A549 (cell line): ENCODE measurements around the gene GPR108. TPM values are rescaled to one million over a fixed set of nuclear protein-coding genes. Genes with fewer than 3 reads are reported as not detected.

Experiments used
- ATAC-seq, 2 experiments: fragments of 200-7000 bp in 1 of 2; fragments of >200 bp in 1 of 2; cut with Nextera tagmentation in 1 of 2; cut with Tn5 transposase in 1 of 2; 3 replicates each; pipeline versions ENCODE4 v1.8.0 to v1.9.1; 2018 to 2020; ENCODE audit warnings: mild to moderate bottlenecking in 1 of 2, moderate library complexity in 1 of 2
- CTCF ChIA-PET: fragments of 300-600 bp; sonication (Branson Sonifier 250); formaldehyde crosslinking; extraction: SDS; loops from one replicate; lab custom pipeline; 2021; ENCODE audit warnings: antibody characterized with exemption, inconsistent platforms; lab: Yijun Ruan, JAX
- POLR2A ChIA-PET: fragments of 350-600 bp; formaldehyde crosslinking; extraction: SDS; loops from one replicate; lab custom pipeline; 2021; ENCODE audit warnings: antibody characterized with exemption, inconsistent platforms; lab: Yijun Ruan, JAX
- DNase-seq, 2 experiments: peaks; one replicate each; pipeline versions ENCODE4 v3.0.0 to v3.0.0-alpha.2; 2011 to 2016; ENCODE audit warnings: low read depth in 1 of 2, low spot score in 1 of 2
- FAIRE-seq: peaks from 2 replicates; lab custom pipeline; 2011; peaks lifted over from hg19 to GRCh38; lab: Jason Lieb, UNC
- H3K27ac ChIP-seq, 2 experiments: fragments of >200 bp; sonication (Bioruptor Twin); formaldehyde crosslinking; 3 replicates each; pipeline ENCODE4 v1.5.1; 2016 to 2017
- H3K4me1 ChIP-seq: fragments of >200 bp; sonication (Bioruptor Twin); formaldehyde crosslinking; 3 replicates; pipeline ENCODE4 v1.6.1; 2016
- H3K4me2 ChIP-seq: fragments of >200 bp; sonication (Bioruptor Twin); formaldehyde crosslinking; 3 replicates; pipeline ENCODE4 v1.6.1; 2016
- H3K4me3 ChIP-seq: fragments of >200 bp; sonication (Bioruptor Twin); formaldehyde crosslinking; 3 replicates; pipeline ENCODE4 v1.5.1; 2016
- H3K9me3 ChIP-seq: fragments of >200 bp; sonication (Bioruptor Twin); formaldehyde crosslinking; 3 replicates; pipeline ENCODE4 v1.6.1; 2016
- BHLHE40 ChIP-seq: IDR thresholded peaks from 2 replicates; pipeline ENCODE4 v1.6.1; 2012; ENCODE audit warnings: low read depth, low read length, inconsistent platforms
- CEBPB ChIP-seq, 2 experiments: fragments of >200 bp in 1 of 2; sonication (Bioruptor Twin) in 1 of 2; formaldehyde crosslinking in 1 of 2; IDR thresholded peaks; 2 replicates each; pipeline ENCODE4 v1.6.1; 2012 to 2016
- CHD4 ChIP-seq: fragments of 200-600 bp; sonication (generic); IDR thresholded peaks from 2 replicates; pipeline ENCODE4 v1.6.1; 2016; ENCODE audit warnings: antibody characterized with exemption, mild to moderate bottlenecking, borderline replicate concordance
- EHMT2 ChIP-seq: fragments of 200-600 bp; sonication (generic); IDR thresholded peaks from 2 replicates; pipeline ENCODE4 v1.6.1; 2016; ENCODE audit warnings: antibody characterized with exemption, low read depth, mild to moderate bottlenecking, moderate library complexity
- ESRRA ChIP-seq: fragments of 150-350 bp; IDR thresholded peaks from 2 replicates; pipeline ENCODE4 v1.6.1; 2014; ENCODE audit warnings: mild to moderate bottlenecking, low read length, borderline replicate concordance
- FOSB ChIP-seq: fragments of 250-450 bp; sonication (Bioruptor Pico); IDR thresholded peaks from 2 replicates; pipeline ENCODE4 v1.5.0; 2020; ENCODE audit warnings: mild to moderate bottlenecking, moderate library complexity
- FOSL2 ChIP-seq, 2 experiments: fragments of 450-650 bp in 1 of 2; fragments of >200 bp in 1 of 2; sonication (Bioruptor Twin) in 1 of 2; formaldehyde crosslinking; IDR thresholded peaks; 2 replicates each; pipeline versions ENCODE4 v1.5.0 to v1.6.1; 2016 to 2020; ENCODE audit warnings: mild to moderate bottlenecking in 1 of 2, moderate library complexity in 1 of 2
- FOXS1 ChIP-seq: fragments of 250-450 bp; sonication (Bioruptor Pico); IDR thresholded peaks from 2 replicates; pipeline ENCODE4 v1.5.0; 2020; ENCODE audit warnings: mild to moderate bottlenecking, moderate library complexity
- GATA3 ChIP-seq: IDR thresholded peaks from 2 replicates; pipeline ENCODE4 v1.6.1; 2012; ENCODE audit warnings: borderline replicate concordance
- HDAC2 ChIP-seq: fragments of 200-600 bp; sonication (generic); IDR thresholded peaks from 2 replicates; pipeline ENCODE4 v1.6.1; 2016
- HOXB13 ChIP-seq: fragments of 250-450 bp; sonication (Bioruptor Pico); IDR thresholded peaks from 2 replicates; pipeline ENCODE4 v1.5.0; 2020; ENCODE audit warnings: low read depth, mild to moderate bottlenecking, moderate library complexity
- JUN ChIP-seq, 2 experiments: fragments of >200 bp; sonication (Bioruptor Twin); formaldehyde crosslinking; IDR thresholded peaks; 2 replicates in 1 of 2; 3 replicates in 1 of 2; pipeline ENCODE4 v1.6.1; 2016 to 2017
- JUNB ChIP-seq: fragments of >200 bp; sonication (Bioruptor Twin); formaldehyde crosslinking; IDR thresholded peaks from 2 replicates; pipeline ENCODE4 v1.6.1; 2016
- KDM1A ChIP-seq: fragments of 200-600 bp; sonication (generic); IDR thresholded peaks from 2 replicates; pipeline ENCODE4 v1.6.1; 2016; ENCODE audit warnings: low read depth, mild to moderate bottlenecking
- MAZ ChIP-seq: fragments of 150-350 bp; IDR thresholded peaks from 2 replicates; pipeline ENCODE4 v1.6.1; 2014; ENCODE audit warnings: antibody characterized with exemption, low read depth, low read length, borderline replicate concordance
- MYC ChIP-seq: IDR thresholded peaks from 2 replicates; pipeline ENCODE4 v1.6.1; 2012; ENCODE audit warnings: mild to moderate bottlenecking, inconsistent platforms, low read length, improper control_type of control experiment, borderline replicate concordance
- NR3C1 ChIP-seq: fragments of >200 bp; sonication (Bioruptor Twin); formaldehyde crosslinking; IDR thresholded peaks from 3 replicates; pipeline ENCODE4 v1.6.1; 2017
- POLR2AphosphoS2 ChIP-seq: conservative IDR thresholded peaks from 2 replicates; pipeline ENCODE4 v1.6.1; 2012; ENCODE audit warnings: low read length, improper control_type of control experiment, inconsistent platforms
- RARB ChIP-seq: fragments of 250-450 bp; sonication (Bioruptor Pico); IDR thresholded peaks from 2 replicates; pipeline ENCODE4 v1.8.0; 2021; ENCODE audit warnings: mild to moderate bottlenecking, moderate library complexity
- TFCP2L1 ChIP-seq: fragments of 250-450 bp; sonication (Bioruptor Pico); IDR thresholded peaks from 2 replicates; pipeline ENCODE4 v1.5.0; 2021; ENCODE audit warnings: mild to moderate bottlenecking
- ZNF302 ChIP-seq: fragments of 250-450 bp; sonication (Bioruptor Pico); IDR thresholded peaks from 2 replicates; pipeline ENCODE4 v1.9.0; 2021; ENCODE audit warnings: inconsistent platforms, mild to moderate bottlenecking, moderate library complexity
- ZSCAN20 ChIP-seq: fragments of 250-450 bp; sonication (Bioruptor Pico); IDR thresholded peaks from 2 replicates; pipeline ENCODE4 v1.8.0; 2022; ENCODE audit warnings: mild to moderate bottlenecking, moderate library complexity
- WGBS: methylation state at CpG from one replicate; pipeline ENCODE4 v1.1.6; 2017; ENCODE audit errors: missing lambda C conversion rate; 5-methylcytosine and 5-hydroxymethylcytosine counted together
- polyA plus RNA-seq, 4 experiments: library from polyadenylated mRNA; depleted of rRNA in 3 of 4; stranded (reverse); fragments of >200 nt; fragmentation: RNase III in 1 of 4; extraction: RNeasy Plus Mini Kit Qiagen cat#74134 plus additional on column Dnase treatment in 1 of 4; gene quantifications; 2 replicates in 3 of 4; 3 replicates in 1 of 4; pipeline ENCODE4 v1.2.3, GENCODE V29; 2011 to 2017
- TF ChIP-seq, protein P1 (sequence below): fragments of 250-450 bp; sonication (Bioruptor Pico); IDR thresholded peaks from 2 replicates; pipeline ENCODE4 v1.5.0; 2020; ENCODE audit warnings: low read depth, mild to moderate bottlenecking, moderate library complexity
- TF ChIP-seq, protein P2 (sequence below): fragments of >200 bp; sonication (Bioruptor Twin); formaldehyde crosslinking; IDR thresholded peaks from 3 replicates; pipeline ENCODE4 v1.6.1; 2016
- TF ChIP-seq, protein P3 (sequence below): fragments of 450-650 bp; IDR thresholded peaks from 2 replicates; pipeline ENCODE4 v1.6.1; 2014; ENCODE audit warnings: antibody characterized with exemption

Gene GPR108
- polyA plus RNA-seq, 2 of the 4 experiments (the other 2 are of a cell fraction), result 36.4 to 50.2 TPM

DNA sequence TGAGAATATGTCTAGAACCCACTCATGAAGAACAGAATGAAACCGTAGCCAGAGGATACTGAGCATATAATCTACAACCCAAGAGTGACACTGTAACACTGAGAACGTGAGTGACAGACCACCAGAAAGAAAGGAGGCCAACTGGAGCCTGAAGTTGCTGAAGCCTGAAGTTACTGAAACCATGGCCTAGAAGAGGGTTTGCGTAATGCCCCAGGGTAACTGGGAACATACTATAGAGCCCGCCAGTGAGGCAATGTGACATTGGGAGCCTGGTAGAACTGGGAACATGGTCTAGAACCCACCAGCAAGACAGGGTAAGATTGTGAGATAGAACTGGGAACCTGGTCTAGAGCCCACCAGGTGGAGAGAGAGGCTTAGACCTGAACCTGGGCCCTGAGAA, 51.9 kb downstream of the GPR108 start (continued):
- TF ChIP-seq, protein P1, sequence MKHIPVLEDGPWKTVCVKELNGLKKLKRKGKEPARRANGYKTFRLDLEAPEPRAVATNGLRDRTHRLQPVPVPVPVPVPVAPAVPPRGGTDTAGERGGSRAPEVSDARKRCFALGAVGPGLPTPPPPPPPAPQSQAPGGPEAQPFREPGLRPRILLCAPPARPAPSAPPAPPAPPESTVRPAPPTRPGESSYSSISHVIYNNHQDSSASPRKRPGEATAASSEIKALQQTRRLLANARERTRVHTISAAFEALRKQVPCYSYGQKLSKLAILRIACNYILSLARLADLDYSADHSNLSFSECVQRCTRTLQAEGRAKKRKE (CRISPR knock-in tag), result no peak
- TF ChIP-seq MYC (no peak), GATA3 (no peak), NR3C1 (no peak), CEBPB (IDR thresholded peaks at IDR 0.05) (no peak)

DNA sequence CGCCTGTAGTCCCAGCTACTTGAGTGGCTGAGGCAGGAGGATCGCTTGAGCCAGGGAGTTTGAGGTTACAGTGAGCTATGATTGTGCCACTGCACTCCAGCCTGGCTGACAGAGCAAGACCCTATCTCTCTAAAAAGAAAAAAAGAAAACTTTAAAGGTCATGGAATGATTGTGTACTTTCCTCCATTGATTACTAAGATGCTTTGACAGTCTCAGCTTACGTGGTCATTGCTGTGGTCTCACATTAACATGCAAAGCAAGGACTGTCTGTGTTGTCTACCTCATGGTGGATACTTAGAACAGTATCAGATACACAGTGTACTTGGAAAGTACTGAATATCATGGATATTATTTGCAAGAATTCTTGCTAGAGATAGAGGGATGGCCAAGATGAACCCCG, 53.4 kb downstream of the GPR108 start:
- WGBS, result 80% methylated on average over 4 of the region's 4 CpGs
- Histone ChIP-seq H3K4me3 (no peak overlapping the region), H3K9me3 (no peaks in the 10 kb centered on the region), H3K27ac (no peak overlapping the region), H3K4me2 (no peak overlapping the region), H3K4me1 (no peaks in the 10 kb centered on the region)
- TF ChIP-seq EHMT2 (no peak), RARB (CRISPR knock-in tag) (no peak), JUN (IDR thresholded peaks at IDR 0.05) (no peak), HDAC2 (no peak), MAZ (no peak), KDM1A (no peak), ZSCAN20 (CRISPR knock-in tag) (no peak), ESRRA (no peak), FOXS1 (CRISPR knock-in tag) (no peak), TFCP2L1 (CRISPR knock-in tag) (no peak), POLR2AphosphoS2 (no peak)
- TF ChIP-seq, protein P2, sequence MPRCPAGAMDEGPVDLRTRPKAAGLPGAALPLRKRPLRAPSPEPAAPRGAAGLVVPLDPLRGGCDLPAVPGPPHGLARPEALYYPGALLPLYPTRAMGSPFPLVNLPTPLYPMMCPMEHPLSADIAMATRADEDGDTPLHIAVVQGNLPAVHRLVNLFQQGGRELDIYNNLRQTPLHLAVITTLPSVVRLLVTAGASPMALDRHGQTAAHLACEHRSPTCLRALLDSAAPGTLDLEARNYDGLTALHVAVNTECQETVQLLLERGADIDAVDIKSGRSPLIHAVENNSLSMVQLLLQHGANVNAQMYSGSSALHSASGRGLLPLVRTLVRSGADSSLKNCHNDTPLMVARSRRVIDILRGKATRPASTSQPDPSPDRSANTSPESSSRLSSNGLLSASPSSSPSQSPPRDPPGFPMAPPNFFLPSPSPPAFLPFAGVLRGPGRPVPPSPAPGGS, result no peak
- ATAC-seq (no peak), FAIRE-seq (no peak), DNase-seq (no peak)
- POLR2A ChIA-PET, result no interaction called here
- CTCF ChIA-PET, result interaction anchor here (0.7 to 1.1 kb wide), 2 partner anchors 53 to 483 kb away, joined by 3 to 4 read pairs; no protein-coding TSS in a partner anchor

DNA sequence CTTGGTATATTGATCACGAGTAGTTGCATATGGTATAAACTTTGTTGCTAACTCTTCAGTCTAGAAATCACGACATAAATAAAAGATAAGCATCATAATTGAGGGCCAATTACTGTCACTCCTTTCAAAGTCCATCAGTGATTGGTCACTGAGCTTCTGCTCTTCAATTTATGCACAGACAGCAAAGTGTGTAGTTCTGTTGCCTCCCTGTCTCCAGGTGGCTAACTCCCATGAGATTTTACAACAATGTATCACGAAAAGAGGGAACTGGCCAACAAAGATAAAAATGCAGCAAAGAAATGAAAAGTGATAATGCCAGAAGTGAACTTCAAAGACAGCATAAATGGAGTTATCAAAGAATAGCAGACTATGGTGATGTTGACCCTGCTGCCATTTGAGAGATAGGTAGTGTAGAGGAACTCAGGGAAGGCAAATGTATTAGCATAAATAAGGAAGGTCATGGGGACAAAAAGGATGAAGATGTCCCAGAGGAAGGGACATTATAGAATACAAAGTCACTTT, 54.7 kb downstream of the GPR108 start:
- no peak for TF ChIP-seq EHMT2
- TF ChIP-seq ZNF302 (CRISPR knock-in tag), result no peak
- TF ChIP-seq, protein P1 (CRISPR knock-in tag), result no peak
- TF ChIP-seq POLR2AphosphoS2, result no peak
- TF ChIP-seq CEBPB (IDR thresholded peaks at IDR 0.05), result no peak
- TF ChIP-seq RARB (CRISPR knock-in tag), result no peak
- TF ChIP-seq HDAC2, result no peak
- 28% methylated on average over 3 of the region's 3 CpGs for WGBS
- no peaks in the 10 kb centered on the region for H3K4me1 ChIP-seq
- H3K4me3 ChIP-seq, result no peak overlapping the region
- CTCF ChIA-PET, result interaction anchor here (1.9 kb wide), 1 partner anchor 9 kb away, joined by 4 read pairs; no protein-coding TSS in a partner anchor
- FAIRE-seq, result no peak
- POLR2A ChIA-PET, result no interaction called here
- H3K9me3 ChIP-seq, result no peaks in the 10 kb centered on the region
- ATAC-seq, result no peak
- no peak for DNase-seq
- H3K27ac ChIP-seq, result no peak overlapping the region
- H3K4me2 ChIP-seq, result no peak overlapping the region

DNA sequence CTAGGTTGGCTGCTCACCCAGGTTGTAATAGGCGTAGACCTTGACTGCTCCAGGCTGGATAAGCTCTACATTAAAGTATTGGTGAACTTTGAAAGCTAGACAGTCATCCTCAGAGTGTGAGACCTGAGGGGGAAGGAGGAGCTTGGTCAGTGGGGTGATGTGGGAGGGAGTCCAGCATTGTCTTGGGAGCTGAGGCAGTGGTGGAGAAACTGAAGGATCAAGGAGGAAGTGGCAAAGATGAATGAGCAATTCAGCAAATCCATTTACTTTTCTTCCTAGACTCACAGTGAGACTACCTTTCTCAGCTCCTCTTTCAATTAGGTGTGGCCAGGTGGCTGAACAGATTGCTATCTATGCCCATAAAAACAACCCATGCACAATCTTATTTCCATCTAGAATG, 57.2 kb downstream of the GPR108 start:
- ATAC-seq (no peak), FAIRE-seq (no peak), DNase-seq (no peak)
- ChIA-PET CTCF (interaction anchor here (1.1 to 1.8 kb wide), 2 partner anchors 35 to 37 kb away, joined by 3 to 6 read pairs; no protein-coding TSS in a partner anchor), POLR2A (no interaction called here)
- Histone ChIP-seq H3K27ac (no peak overlapping the region), H3K9me3 (no peaks in the 10 kb centered on the region), H3K4me3 (no peak overlapping the region), H3K4me1 (peaks cover 3% of the 10 kb centered on the region), H3K4me2 (no peak overlapping the region)
- 100% methylated on average over 1 of the region's 1 CpG for WGBS
- TF ChIP-seq MYC (no peak), JUNB (no peak), CHD4 (no peak), BHLHE40 (no peak), HOXB13 (CRISPR knock-in tag) (no peak), ZNF302 (CRISPR knock-in tag) (no peak), FOSB (CRISPR knock-in tag) (no peak), FOSL2 (IDR thresholded peaks at IDR 0.05) (no peak), FOSL2 (CRISPR knock-in tag; IDR thresholded peaks at IDR 0.05) (no peak), KDM1A (no peak)
- TF ChIP-seq, protein P3, sequence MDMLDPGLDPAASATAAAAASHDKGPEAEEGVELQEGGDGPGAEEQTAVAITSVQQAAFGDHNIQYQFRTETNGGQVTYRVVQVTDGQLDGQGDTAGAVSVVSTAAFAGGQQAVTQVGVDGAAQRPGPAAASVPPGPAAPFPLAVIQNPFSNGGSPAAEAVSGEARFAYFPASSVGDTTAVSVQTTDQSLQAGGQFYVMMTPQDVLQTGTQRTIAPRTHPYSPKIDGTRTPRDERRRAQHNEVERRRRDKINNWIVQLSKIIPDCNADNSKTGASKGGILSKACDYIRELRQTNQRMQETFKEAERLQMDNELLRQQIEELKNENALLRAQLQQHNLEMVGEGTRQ, result no peak
- TF ChIP-seq, protein P1 (CRISPR knock-in tag), result no peak
